Stimulated activated CD4-positive, alpha-beta T cell treated with anti-CD3 and anti-CD28 coated beads, Interleukin-12 subunit alpha, Interleukin-12 subunit beta, amount 100 ng/mL, for 48 hours (primary cell): ENCODE results near the gene SPPL2B.
"Not testable (repeated sequence)": the region's sequence is repeated elsewhere in the genome, so short reads cannot be mapped to it uniquely, and the experiment has no call there.

ENCODE experiments used
- DNase-seq, 3 donors: peaks; one replicate each; pipeline ENCODE4 v3.0.0-alpha.2; 2020; ENCODE audit warnings: low read depth in 2 of 3, low spot score in 1 of 3

Gene SPPL2B

DNA sequence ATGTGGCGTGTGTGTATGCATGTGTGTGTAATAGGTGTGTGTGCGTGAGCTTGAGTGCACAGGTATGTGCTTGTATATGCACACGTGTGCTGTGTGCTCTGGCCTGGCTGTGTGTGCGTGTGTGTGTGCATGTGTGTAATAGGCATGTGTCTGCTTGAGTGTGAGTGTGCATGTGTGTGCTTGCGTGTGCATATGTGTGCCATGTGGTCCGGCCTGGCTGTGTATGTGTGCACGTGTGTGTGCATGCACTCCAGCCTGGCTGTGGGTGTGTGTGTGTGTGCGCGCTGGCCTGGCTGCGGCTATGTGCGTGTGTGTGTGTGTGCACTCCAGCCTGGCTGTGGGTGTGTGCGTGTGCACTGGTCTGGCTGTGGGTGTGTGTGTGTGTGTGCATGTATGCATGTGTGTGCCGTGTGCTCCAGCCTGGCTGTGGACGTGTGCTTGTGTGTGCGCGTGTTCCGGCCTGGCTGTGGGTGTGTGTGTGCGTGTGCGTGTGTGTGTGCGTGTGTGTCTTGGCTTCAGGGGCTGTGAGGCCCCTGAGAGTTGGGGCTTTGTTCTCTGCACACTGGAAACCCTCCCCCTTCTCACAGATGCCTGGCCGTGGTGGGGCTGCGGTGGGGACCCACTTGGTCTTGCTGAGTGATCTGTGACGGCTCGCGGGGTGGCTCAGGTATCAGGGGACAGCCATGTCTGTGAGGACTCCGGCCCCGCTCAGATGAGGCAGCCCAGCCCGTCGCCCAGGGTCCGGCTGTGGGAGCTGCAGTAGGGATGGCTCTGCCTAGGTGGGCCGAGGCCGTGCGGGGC is 8.2 kb downstream of the SPPL2B start:
- no peak for DNase-seq

DNA sequence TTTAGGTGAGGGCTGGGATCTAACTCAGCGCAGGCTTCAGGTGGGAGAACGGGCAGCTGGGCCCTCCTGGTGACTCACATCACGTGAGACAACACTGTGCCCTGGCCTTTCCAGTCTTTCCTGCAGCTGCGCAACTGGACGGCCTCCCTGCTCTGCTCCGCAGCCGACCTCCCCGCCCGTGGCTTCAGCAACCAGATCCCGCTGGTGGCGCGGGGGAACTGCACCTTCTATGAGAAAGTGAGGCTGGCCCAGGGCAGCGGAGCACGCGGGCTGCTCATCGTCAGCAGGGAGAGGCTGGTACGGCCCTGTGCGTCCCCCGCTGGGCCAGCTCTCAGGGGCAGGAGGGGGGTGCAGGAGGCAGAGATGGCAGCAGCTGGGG is 8.8 kb downstream of the SPPL2B start:
- DNase-seq = no peak

DNA sequence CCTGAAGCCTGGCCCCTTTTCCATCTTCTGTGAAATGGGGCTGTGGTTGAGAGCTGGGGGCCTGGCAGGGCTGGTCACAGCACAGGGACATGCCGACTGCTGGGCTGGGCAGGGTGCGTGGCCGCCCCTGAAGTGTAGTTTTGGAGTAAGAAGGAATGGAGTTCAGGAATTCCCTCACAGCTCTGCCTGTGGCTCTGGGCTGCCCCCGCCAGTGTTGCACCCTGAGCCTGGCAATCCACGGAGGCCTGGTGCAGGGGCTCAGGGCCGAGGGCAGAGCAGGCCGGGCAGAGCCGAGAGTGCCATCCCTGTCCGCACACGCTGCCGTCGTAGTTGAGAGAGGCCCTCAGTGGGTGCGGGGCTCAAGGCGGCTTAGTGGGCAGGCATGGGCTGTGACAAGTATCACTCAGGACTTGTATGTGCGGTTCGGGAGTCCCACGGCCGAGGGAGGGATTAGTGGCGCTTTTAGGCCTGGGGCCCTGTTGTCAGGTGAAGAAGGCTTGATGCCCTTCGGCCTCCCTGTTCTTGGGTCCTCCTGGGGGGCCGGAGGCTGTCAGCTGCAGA is 9.7 kb downstream of the SPPL2B start:
- DNase-seq = no peak

DNA sequence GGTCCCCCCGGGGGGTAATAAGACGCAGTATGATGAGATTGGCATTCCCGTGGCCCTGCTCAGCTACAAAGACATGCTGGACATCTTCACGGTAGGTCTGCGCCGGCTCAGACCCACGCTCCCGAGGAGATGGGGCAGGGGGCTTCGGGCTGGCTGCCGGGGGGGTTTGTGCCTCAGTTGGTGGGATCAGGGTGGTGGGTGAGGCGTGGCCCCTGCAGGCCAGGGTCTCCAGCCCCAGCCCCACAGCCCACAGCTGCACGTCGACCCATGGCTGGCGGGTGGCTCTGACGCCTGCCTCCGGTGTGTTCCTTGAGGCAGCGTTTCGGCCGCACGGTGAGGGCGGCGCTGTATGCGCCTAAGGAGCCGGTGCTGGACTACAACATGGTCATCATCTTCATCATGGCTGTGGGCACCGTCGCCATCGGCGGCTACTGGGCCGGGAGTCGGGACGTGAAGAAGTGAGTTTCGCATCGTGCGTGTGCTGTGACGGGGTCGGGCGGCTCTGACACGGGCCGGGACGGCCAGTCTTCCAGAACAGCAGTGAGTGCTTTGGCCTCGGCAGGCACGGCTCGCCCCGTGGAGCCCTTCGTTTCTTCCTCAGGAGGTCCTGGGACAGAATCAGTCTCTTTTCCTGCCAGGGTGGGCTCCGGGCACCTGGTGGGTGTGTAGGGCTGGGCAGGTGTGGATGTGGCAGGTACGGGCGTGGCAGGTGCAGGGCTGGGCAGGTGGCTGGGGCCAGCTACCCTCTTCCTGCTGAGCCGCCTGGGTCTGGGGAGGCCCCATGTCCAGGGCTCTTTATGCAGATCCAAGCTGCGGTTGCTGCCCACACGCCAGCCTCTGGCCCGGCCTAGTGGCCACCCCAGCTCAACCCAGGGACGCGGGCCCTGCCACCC is 10.5 kb downstream of the SPPL2B start:
- DNase-seq = no peak

DNA sequence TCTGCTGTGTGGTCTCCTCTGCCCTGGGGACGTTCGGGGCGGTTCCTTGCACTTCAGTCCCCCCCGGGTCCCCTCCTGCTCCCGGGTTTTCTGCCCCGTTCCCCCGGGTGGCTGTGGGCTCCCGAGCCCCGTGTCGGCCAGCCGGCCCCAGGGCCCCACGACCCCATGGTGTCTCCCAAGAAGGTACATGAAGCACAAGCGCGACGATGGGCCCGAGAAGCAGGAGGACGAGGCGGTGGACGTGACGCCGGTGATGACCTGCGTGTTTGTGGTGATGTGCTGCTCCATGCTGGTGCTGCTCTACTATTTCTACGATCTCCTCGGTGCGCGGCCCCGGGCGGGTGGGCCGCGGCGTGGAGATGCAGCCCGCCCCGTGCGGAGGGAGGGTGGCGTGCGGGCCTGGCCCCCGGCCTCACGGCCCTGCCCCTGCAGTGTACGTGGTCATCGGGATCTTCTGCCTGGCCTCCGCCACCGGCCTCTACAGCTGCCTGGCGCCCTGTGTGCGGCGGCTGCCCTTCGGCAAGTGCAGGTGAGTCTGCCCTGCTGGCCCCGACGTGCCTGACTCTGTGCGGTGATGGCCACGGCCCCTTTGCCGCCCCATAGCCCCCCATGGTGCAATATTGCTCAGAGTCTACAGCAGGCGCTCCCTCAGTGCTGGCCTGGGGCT is 11.3 kb downstream of the SPPL2B start:
- no peak for DNase-seq

DNA sequence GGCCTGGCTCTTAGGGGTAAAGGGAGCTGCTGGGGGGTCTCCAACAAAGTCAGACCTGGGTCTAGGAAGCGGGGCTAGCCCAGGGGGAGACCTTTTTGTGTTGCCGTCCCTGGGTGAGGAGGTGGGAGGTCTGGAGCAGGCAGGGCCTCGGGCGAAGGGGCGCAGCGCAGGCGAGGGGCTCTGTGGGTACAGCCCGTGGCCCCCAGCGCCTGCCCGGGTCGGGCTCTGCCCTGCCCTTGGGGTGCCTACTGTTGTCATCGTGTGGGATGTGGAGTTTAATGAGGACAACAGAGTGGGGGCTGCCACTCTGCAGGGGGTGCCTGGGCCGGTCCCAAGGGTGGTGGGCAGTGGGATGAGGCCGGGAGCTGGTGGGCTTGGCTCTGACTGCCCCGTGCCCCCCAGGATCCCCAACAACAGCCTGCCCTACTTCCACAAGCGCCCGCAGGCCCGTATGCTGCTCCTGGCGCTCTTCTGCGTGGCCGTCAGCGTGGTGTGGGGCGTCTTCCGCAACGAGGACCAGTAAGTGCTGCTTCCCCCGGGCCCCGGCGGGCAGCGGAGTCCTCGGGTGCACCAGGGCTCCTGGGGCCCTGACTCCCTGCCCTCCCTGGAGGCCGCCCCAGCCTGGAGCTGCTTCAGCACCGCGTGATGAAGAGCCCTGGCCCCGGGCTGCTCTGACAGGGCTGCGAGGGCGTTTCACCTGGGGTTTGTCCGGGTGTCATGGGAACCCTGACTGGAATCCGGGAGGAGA is 12.2 kb downstream of the SPPL2B start:
- no peak for DNase-seq

DNA sequence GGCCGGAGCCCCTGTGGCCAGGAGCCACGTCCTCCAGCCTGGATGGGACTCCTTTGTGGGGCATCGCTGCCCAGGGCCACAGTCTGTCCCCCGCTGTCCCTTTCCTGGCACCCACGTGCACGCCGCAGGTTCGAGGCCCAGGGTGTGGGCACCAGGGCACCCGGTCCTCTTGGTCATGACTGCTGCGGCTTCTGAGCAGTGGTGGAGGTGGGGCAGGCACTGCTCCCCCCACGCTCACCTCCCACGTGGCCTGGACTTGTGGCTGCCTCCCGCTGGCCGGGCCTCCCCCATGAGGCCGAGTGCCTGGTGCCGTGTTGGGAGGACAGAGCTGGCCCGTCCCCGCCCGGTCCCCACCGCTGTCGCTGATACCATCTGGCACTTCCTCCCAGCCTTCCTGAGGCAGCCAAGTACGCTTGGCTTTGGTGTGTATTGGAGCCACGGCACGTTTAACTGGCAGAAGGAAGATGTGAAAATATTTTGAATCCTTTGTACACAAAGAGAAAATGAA is 12.8 kb downstream of the SPPL2B start:
- DNase-seq = no peak

DNA sequence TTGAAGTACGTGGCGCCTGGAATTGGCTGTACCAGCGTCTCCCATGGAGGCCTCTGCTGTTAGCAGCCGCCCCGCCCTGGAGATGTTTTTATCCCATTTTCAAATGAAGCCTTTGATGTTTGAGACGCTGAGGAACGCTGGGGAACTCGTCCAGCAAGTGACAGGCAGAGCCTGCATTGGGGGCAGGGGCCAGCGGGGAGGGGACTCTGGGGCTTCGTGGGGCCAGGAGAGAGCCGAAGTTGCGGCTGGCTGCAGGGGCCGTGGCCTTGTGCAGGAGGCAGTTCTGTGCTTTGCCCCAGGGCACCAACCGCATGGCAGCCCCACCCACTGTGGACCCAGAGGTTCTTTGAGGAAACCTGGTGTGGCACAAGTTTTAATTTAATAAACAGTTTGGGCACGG is 13.5 kb downstream of the SPPL2B start:
- no peak for DNase-seq

DNA sequence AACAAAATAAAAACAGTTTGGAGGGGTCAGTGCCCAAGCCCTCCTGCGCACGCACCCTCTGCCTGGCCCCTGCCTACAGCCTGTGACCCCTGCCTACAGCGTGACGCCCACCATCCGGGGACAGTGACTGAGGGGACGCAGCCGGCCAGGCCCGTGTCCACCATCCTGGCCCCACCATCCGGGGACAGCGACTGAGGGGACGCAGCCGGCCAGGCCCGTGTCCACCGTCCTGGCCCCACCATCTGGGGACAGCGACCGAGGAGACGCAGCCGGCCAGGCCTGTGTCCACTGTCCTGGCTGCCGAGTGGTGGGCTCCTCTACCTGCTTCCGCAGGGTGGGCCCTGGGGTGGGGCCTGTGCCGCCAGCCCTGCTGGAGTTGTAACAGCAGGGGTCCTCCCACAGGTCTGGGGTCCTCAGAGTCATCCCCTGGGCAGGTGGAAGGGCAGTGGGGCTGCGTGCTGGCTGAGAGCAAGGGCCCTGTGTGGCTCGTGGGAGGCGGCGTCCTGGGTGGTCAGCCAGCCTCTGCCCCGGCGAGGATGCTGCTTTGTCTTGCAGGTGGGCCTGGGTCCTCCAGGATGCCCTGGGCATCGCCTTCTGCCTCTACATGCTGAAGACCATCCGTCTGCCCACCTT is 14.3 kb downstream of the SPPL2B start:
- DNase-seq = no peak

DNA sequence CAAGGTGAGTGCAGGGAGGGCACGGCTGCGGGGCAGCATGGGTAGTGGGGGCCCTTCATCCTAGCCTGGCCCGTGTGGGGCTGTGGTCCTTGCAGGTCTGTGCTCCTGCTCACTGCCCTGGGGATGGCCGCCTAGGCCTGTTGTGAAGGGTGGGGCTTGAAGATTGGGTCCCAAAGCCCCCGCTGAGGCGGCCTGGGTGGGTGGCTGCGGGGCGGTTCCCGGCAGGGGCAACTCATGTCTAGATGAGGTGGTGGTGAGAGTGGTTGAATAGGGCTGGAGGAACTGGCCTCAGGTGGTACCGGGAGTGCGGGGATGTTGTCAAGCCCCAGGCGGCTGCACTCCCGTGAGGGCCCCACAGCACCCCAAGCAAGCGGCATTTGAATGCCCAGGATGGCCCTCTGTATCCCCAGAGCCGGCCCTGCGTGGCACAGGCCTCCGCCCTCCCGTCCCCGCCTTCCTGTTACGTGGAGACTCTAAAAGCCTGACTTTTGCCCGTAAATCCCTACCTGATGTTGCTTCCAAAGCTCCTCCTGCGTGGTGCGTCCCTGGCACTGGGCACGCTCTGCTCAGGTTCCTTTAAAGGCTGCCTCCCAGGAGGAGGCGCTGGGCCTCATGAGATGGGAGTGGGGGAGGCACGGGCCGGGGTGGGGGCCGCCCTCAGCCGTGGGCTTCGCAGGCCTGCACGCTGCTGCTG is 15.0 kb downstream of the SPPL2B start:
- no peak for DNase-seq

DNA sequence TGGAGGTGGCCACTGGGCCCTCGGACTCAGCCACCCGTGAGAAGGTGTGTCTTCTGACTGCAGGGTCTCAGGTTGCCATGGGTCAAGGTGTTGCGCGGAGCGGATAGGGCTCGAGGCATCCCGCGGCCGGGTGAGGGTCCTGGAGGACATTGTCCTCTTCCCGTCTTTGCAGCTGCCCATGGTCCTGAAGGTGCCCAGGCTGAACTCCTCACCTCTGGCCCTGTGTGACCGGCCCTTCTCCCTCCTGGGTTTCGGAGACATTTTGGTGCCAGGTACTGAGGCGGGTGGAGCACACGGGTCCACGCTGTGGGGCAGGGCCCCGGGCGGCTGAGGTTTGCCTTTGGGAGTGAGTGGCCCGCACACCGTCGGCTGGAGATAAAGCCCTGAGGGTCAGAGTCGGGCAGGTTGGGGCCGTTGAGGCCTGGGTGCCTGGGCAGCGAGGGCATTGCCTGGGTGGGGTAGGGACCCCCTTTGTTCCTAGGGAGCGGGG is 15.9 kb downstream of the SPPL2B start:
- DNase-seq = no peak

DNA sequence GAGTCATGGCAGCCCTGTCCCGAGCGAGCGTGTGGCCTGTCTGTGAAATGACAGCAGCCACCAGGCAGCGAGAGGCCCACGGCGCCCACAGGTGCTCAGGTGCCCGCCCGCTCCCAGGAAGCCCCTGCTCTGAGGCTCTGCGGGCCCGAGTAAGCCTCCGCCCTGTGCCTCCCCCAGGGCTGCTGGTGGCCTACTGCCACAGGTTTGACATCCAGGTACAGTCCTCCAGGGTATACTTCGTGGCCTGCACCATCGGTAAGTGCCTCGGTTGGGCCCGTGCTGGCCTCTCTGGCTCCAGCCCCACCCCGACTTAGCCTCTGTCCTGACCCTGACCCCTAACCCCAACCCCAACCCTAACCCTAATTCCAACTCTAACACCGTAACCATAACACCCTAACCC is 16.6 kb downstream of the SPPL2B start:
- DNase-seq = no peak

DNA sequence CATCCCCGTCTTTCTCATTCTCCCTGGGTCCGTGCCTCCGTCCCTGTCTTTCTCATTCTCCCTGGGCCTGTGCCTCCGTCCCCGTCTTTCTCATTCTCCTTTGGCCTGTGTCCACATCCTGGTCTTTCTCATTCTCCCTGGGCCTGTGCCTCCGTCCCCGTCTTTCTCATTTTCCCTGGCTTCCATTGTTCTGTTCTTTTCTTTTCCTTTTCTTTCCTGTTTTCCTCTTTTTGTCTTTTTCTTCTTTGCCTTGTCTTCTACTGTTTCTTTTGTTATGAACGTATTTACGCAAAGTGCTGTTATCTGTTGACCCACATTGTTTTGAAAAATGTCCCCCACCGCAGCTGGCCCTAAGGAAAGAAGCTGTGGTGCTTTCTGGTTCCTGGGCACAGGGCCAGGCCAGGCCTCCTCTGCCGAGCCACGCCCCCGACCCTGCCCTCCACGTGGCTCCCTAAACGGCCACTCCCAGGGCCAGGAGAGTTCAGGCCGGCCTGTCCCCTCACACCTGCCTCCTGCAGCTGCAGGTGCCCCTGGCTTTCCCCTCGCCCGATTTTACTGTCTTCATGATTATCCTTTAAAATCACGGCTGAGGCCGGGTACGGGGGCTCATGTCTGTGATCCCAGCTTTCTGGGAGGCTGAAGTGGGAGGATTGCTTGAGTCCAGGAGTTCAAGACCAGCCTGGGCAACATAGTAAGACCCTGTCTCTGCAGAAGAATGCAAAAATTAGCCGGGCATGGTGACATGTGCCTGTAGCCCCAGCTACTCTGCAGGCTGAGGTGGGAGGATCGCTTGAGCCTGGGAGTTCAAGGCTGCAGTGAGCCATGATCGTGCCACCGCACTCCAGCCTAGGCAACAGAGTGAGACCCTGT is 17.5 kb downstream of the SPPL2B start:
- no peak for DNase-seq

DNA sequence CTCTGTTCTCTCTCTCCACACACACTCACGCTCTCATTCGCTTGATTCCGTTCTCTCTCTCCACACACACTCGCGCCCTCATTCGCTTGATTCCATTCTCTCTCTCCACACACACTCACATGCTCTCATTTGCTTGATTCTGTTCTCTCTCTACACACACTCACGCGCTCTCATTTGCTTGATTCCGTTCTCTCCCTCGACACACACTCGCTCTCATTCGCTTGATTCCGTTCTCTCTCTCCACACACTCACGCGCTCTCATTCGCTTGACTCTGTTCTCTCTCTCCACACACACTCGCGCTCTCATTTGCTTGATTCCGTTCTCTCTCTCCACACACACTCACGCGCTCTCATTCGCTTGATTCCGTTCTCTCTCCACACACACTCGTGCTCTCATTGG is 21.3 kb downstream of the SPPL2B start:
- DNase-seq = not testable (repeated sequence)

DNA sequence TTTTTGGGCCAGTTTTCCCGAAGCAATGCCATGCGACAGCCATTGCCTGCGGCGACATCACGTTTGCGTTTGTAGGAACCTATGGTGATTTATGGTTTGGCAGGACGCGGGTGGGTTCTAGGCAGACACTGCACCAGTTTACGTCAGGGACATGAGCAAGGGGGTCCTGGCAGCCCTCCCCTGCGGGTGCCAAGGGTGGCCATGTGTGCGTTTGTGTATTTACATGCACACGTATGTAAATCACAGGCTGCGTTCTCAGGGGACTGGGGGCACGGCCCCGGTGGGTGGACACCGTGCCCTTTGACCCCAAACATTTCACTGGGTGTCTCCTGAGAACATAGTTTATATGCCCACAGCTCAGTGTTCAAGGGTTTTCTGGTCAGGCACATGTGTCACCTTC is 22.2 kb downstream of the SPPL2B start:
- DNase-seq = no peak

DNA sequence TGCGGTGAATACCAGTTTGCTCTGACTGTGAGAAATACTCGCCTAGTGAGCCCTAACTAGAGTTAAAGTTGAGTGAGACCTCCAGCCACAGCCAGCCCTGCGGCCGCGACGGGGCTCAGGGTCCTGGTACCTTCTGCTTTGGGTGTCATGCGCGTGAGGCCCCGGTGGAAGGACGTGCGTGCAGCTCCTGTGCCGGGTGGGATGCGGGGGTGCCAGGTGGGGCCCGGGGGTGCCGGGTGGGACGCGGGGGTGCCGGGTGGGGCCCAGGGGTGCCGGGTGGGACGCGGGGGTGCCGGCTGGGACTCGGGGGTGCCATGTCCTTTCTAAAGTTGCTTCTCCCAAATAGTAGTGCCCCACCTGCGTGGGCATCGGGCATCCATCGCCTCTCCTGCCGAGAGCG is 23.1 kb downstream of the SPPL2B start:
- DNase-seq = no peak

DNA sequence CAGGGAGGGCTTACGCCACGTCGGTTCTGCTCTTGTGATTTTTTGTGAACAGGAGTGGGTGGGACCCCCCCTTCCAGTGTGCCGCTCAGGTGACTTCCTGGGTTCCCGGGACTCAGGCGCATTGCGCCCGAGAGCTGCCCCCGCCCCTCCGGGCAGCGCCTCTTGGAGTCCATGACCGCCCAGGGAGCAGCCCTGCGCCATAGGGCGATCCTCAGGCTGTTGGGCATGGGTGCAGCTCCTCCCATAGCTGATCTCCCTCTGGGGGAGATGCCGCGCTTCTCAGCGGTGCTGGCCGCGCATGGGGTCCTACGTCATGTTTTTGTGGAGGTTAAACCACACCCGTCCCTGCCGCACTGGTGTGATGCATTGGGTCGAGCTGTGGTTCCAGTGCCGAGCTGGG is 23.6 kb downstream of the SPPL2B start:
- no peak for DNase-seq

DNA sequence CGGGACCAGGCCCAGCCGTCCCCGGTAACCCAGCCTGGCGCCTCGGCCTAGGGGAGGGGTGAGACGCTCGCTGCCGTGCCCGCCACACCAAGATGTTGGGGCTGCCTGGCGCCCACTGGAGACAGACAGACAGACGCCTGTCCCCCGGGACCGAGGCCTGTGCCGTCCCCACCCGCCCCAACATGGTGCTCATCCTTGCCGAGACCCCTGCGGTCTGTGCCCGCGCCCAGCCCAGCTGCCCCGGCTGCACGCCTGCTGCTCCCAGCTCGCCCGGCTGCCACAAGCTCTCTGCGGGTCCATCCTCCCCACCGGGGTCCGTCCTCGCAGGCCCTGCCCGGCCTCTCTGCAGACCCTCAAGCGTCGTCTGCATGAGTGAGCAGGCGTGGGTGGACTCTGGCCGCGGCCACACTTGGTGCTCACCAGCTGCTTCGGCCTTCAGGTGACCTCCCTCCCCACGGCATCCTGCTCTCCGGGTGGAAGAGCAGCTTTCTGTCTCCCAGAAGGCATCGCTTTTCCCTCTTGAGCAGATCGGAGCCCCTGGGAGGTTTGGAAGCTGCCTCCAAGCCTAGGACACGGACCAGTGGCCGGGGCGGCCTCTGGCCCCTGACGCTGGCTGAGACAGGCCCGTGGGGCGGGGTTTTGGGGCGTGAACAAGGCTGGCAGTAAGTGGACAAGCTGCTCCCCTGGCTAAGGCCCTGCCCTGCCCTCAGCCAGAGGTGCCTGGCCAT is 24.8 kb downstream of the SPPL2B start:
- DNase-seq = no peak
